Frontal cortex (tissue), 4 donors: ENCODE results near the gene GRK2. TPM values are rescaled to one million over a fixed set of nuclear protein-coding genes. Genes with fewer than 3 reads are reported as not detected.

ENCODE experiments used
- DNase-seq, 2 donors: peaks; one replicate each; pipeline ENCODE4 v3.0.0; 2012; ENCODE audit warnings: low spot score in 2 of 2
- FAIRE-seq: peaks from 2 replicates; lab custom pipeline; 2012; peaks lifted over from hg19 to GRCh38; lab: Jason Lieb, UNC
- total RNA-seq: library from RNA; depleted of rRNA; stranded (reverse); fragments of >200 nt; gene quantifications from one replicate; pipeline ENCODE4 v1.2.3, GENCODE V29; 2014
- donor health status: control.
- donor health status: control.
- donor health status: control.

The GRK2 gene
- total RNA-seq, 1 donor from 2014 or later: 46.9 TPM

GRCh38 chr11:67291481-67292381 is 25.5 kb downstream of the GRK2 start:
- no peak for DNase-seq
- FAIRE-seq: no peak

GRCh38 chr11:67292671-67293070 is 26.4 kb downstream of the GRK2 start:
- FAIRE-seq (no peak), DNase-seq (no peak)

- no peak for DNase-seq
- FAIRE-seq: no peak
These were observed 26.8 kb downstream of the GRK2 start for GRCh38 chr11:67293090-67293489.

- FAIRE-seq (no peak), DNase-seq (no peak)
These were observed 29.6 kb downstream of the GRK2 start for GRCh38 chr11:67295846-67296245.

GRCh38 chr11:67298786-67299185 is 32.5 kb downstream of the GRK2 start:
- FAIRE-seq (no peak), DNase-seq (no peak)

GRCh38 chr11:67299471-67300191 is 33.4 kb downstream of the GRK2 start:
- no peak for DNase-seq
- no peak for FAIRE-seq

- FAIRE-seq (no peak), DNase-seq (no peak)
These were observed 34.0 kb downstream of the GRK2 start for GRCh38 chr11:67300256-67300755.

- FAIRE-seq: no peak
- no peak for DNase-seq
These were observed 34.6 kb downstream of the GRK2 start for GRCh38 chr11:67300756-67301312.

GRCh38 chr11:67301313-67301921 is 35.1 kb downstream of the GRK2 start:
- DNase-seq: no peak
- no peak for FAIRE-seq

- DNase-seq: peak in 1 of 2 donors; percentile 66
These were observed 35.8 kb downstream of the GRK2 start for GRCh38 chr11:67301951-67302516.

GRCh38 chr11:67302571-67303131 is 36.4 kb downstream of the GRK2 start:
- FAIRE-seq (no peak), DNase-seq (no peak)

More at GRCh38 chr11:67301951-67302516, 35.8 kb downstream of the GRK2 start:
- FAIRE-seq: no peak

- no peak for FAIRE-seq
- DNase-seq: peak; percentile 80 to 81
These were observed 37.0 kb downstream of the GRK2 start, which contains the start of gene SSH3 for GRCh38 chr11:67303132-67303834. Gene SSH3, plus strand, starts transcription at chr11:67303530. Its CDS starts 96 bp downstream, at chr11:67303626.

- FAIRE-seq (no peak), DNase-seq (no peak)
These were observed 37.6 kb downstream of the GRK2 start for GRCh38 chr11:67303835-67304411.

- FAIRE-seq (no peak), DNase-seq (no peak)
These were observed 38.3 kb downstream of the GRK2 start for GRCh38 chr11:67304511-67305113.

GRCh38 chr11:67306769-67307544 is 40.7 kb downstream of the GRK2 start:
- no peak for FAIRE-seq
- DNase-seq: no peak

GRCh38 chr11:67307545-67308001 is 41.3 kb downstream of the GRK2 start:
- DNase-seq (no peak), FAIRE-seq (no peak)
